ENCODE results near the gene CETP. TPM values are rescaled to one million over a fixed set of nuclear protein-coding genes. Genes with fewer than 3 reads are reported as not detected.
A peak's percentile ranks its signal among the peaks of the same experiment; 100 is the strongest.

CETP gene
- total RNA-seq, 4 donors from 2014 or later: 0.19 to 1.2 (median 0.52) TPM; not detected in 1

DNA sequence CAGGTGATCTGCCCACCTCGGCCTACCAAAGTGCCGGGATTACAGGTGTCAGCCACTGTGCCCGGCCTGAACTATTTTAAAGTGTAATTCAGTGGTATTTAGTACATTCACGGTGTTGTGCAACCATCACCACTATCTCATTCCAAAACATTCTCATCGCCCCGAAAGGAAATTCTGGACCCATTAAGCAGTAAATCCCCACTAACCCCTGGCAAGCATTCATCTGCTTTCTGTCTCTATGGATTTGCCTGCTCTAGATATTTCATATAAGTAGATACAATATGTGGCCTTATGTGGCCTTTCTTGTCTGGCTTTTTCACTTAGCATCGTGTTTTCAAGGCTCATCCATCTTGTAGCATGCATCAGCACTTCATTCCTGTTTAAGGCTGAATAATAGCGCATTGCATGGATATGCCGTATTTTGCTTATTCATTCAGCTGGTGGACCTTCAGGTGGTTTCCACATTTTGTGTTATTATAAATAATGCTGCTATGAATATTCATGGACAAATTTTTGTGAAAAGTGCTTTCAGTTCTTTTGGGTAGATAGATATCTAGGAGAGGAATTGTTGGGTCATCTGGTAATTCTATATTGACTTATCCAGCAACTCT, 38.2 kb upstream of the CETP start:
- no peaks in the 10 kb centered on the region for H3K36me3 ChIP-seq
- WGBS: 88% methylated on average over 9 of the region's 9 CpGs
- H3K9me3 ChIP-seq: no peaks in the 10 kb centered on the region
- H3K27me3 ChIP-seq: no peaks in the 10 kb centered on the region
- no peak overlapping the region for H3K27ac ChIP-seq (replicated peaks in 1 of 4)
- no peak for TF ChIP-seq POLR2A (IDR thresholded peaks at IDR 0.05; ENCODE audit: low read depth)
- TF ChIP-seq, protein P1, sequence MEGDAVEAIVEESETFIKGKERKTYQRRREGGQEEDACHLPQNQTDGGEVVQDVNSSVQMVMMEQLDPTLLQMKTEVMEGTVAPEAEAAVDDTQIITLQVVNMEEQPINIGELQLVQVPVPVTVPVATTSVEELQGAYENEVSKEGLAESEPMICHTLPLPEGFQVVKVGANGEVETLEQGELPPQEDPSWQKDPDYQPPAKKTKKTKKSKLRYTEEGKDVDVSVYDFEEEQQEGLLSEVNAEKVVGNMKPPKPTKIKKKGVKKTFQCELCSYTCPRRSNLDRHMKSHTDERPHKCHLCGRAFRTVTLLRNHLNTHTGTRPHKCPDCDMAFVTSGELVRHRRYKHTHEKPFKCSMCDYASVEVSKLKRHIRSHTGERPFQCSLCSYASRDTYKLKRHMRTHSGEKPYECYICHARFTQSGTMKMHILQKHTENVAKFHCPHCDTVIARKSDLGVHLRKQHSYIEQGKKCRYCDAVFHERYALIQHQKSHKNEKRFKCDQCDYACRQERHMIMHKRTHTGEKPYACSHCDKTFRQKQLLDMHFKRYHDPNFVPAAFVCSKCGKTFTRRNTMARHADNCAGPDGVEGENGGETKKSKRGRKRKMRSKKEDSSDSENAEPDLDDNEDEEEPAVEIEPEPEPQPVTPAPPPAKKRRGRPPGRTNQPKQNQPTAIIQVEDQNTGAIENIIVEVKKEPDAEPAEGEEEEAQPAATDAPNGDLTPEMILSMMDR (IDR thresholded peaks at IDR 0.05): no peak
- TF ChIP-seq EP300 (IDR thresholded peaks at IDR 0.05): no peak
- TF ChIP-seq POLR2AphosphoS5 (IDR thresholded peaks at IDR 0.05): no peak
- intact Hi-C loops (cut with DNase I): no loop called here
- H3K4me1 ChIP-seq: no peaks in the 10 kb centered on the region
- DNase-seq (ENCODE audit: extremely low spot score): no peak
- no peak overlapping the region for H3K4me3 ChIP-seq

DNA sequence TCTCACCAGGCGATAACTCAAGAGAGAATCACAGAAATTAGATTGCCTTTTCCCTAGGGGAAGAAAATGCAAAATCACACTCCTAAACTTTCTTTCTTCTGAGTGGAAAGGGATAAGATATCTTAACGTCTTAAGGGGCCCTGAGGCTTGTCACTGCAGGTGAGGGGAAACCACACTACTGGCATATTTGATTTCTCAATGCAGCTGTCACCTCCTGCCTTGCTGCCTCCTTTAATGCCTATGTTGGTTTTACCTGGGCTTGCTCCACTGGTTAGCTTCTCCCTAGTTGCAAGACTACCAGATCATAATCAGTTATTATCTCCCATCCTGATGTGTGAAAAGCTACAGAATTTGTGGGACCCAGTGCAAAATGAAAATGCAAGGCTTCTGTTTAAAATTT, 34.3 kb upstream of the CETP start:
- Histone ChIP-seq H3K9me3 (no peaks in the 10 kb centered on the region), H3K4me1 (peaks cover 7 to 14% (median 10%) of the 10 kb centered on the region in 4 donors), H3K27ac (replicated peaks in 1 of 4) (no peak overlapping the region), H3K36me3 (no peaks in the 10 kb centered on the region), H3K27me3 (no peaks in the 10 kb centered on the region), H3K4me3 (no peak overlapping the region)
- intact Hi-C loops (cut with DNase I): no loop called here
- no peak for TF ChIP-seq EP300 (IDR thresholded peaks at IDR 0.05)
- TF ChIP-seq, protein P1 (IDR thresholded peaks at IDR 0.05): no peak
- no peak for TF ChIP-seq POLR2AphosphoS5 (IDR thresholded peaks at IDR 0.05)
- no peak for TF ChIP-seq POLR2A (IDR thresholded peaks at IDR 0.05; ENCODE audit: low read depth)
- DNase-seq (ENCODE audit: extremely low spot score): no peak
- 58% methylated on average over 2 of the region's 2 CpGs for WGBS

DNA sequence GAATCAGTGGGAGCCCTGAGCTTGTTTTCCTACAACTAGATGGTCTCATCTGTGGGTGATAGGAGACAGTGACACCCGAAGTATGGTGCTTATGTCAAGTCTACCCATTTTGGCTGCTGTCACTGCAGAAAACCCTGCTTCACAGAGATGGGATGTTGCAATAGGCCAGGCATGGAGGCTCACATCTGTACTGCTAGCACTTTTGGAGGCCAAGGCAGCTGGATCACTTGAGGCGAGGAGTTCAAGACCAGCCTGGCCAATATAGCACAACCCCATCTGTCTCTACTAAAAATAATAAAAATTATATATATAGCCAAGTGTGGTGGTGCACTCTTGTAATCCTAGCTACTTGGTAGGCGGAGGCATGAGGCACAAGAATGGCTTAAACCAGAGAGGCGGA, 32.1 kb upstream of the CETP start:
- no peak for TF ChIP-seq POLR2AphosphoS5 (IDR thresholded peaks at IDR 0.05)
- TF ChIP-seq, protein P1 (IDR thresholded peaks at IDR 0.05): no peak
- TF ChIP-seq POLR2A (IDR thresholded peaks at IDR 0.05; ENCODE audit: low read depth): no peak
- Histone ChIP-seq H3K36me3 (peaks cover 0 to under 1% (median 0%) of the 10 kb centered on the region in 4 donors), H3K4me3 (no peak overlapping the region), H3K27me3 (no peaks in the 10 kb centered on the region), H3K4me1 (peaks cover 19 to 29% (median 24%) of the 10 kb centered on the region in 4 donors), H3K9me3 (no peaks in the 10 kb centered on the region), H3K27ac (replicated peaks in 1 of 4) (no peak overlapping the region)
- intact Hi-C loops (cut with DNase I): loop anchor here (5.0 to 10.0 kb wide), 2 partner anchors 62 to 185 kb away; partner anchors contain the start of gene SLC12A3
- DNase-seq (ENCODE audit: extremely low spot score): no peak
- WGBS: 100% methylated on average over 4 of the region's 4 CpGs

DNA sequence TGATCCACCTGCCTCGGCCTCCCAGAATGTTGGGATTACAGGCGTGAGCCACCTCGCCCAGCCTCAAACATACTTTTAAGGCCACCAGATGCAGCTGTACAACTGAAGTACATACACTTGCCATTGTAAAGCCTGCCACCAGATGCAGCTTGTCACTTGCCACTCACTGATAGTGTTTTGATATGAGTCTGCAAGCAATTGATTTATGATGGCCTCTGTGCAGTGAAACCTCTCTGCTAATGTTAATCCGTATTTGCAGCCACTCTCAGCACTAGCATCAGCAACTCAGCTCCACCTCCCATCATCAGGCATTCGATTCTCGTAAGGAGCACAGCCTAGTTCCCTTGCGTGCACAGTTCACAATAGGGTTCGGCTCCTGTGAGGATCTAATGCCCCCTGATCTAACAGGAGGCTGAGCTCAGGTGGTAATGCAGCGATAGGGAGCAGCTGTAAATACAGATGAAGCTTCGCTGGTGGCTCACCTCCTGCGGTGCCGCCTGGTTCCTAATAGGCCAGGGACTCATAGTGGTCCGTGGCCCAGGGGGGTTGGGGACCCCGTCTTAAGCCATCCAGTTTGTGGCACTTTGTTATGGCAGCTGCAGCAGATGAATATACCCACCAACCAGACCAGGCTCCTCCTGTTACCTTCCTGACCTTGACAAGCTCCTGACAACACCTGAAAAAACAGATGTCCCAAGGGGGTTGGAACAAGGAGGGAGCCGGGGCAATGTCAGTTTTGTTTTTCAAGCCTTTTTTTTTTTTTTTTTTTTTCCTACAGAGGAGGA, 31.1 kb upstream of the CETP start:
- no peaks in the 10 kb centered on the region for H3K9me3 ChIP-seq
- peak overlapping the region; percentile 97 to 100 (median 98) for H3K27ac ChIP-seq (replicated peaks in 1 of 4)
- WGBS: 89% methylated on average over 11 of the region's 15 CpGs
- TF ChIP-seq POLR2A (IDR thresholded peaks at IDR 0.05; ENCODE audit: low read depth) (no peak), EP300 (IDR thresholded peaks at IDR 0.05) (no peak), POLR2AphosphoS5 (IDR thresholded peaks at IDR 0.05) (no peak)
- TF ChIP-seq, protein P1 (IDR thresholded peaks at IDR 0.05): no peak
- DNase-seq (ENCODE audit: extremely low spot score): no peak
- H3K4me1 ChIP-seq: peaks cover 30 to 39% (median 34%) of the 10 kb centered on the region in 4 donors
- peaks cover 1 to 10% (median 5%) of the 10 kb centered on the region in 4 donors for H3K36me3 ChIP-seq
- intact Hi-C loops (cut with DNase I): loop anchor here (5.0 to 10.0 kb wide), 2 partner anchors 63 to 186 kb away; partner anchors contain the start of gene SLC12A3
- no peaks in the 10 kb centered on the region for H3K27me3 ChIP-seq
- peak overlapping the region in 1 of 4 donors; percentile 79 for H3K4me3 ChIP-seq
